MM.1S (cell line): ENCODE results near the gene SLC25A26.

Source experiments
- DNase-seq: peaks from one replicate; pipeline ENCODE4 v3.0.0-alpha.2; 2015
- H2AFZ ChIP-seq: fragments of 300-600 bp; sonication (generic); 2 replicates; pipeline ENCODE4 v1.6.0; 2016; ENCODE audit warnings: antibody characterized with exemption, low read length
- H3F3A ChIP-seq: fragments of 300-600 bp; sonication (generic); 2 replicates; pipeline ENCODE4 v1.6.1; 2016; ENCODE audit warnings: mild to moderate bottlenecking, antibody characterized with exemption, low read length, moderate library complexity, mixed read lengths; ENCODE audit not compliant: insufficient read depth
- H3K27ac ChIP-seq: fragments of 300-600 bp; sonication (generic); 2 replicates; pipeline ENCODE4 v1.5.1; 2016; ENCODE audit warnings: mild to moderate bottlenecking, low read length
- H3K27me3 ChIP-seq: fragments of 300-600 bp; sonication (generic); replicated peaks from 2 replicates; pipeline ENCODE4 v1.6.0; 2016; ENCODE audit warnings: low read length; ENCODE audit not compliant: insufficient read depth
- H3K36me3 ChIP-seq: fragments of 300-600 bp; sonication (generic); replicated peaks from 2 replicates; pipeline ENCODE4 v1.6.1; 2016; ENCODE audit warnings: mild to moderate bottlenecking, low read length, mixed read lengths; ENCODE audit not compliant: insufficient read depth
- H3K4me1 ChIP-seq: fragments of 300-600 bp; sonication (generic); 2 replicates; pipeline ENCODE4 v1.6.1; 2016; ENCODE audit warnings: low read length, mixed read lengths
- H3K4me2 ChIP-seq: fragments of 300-600 bp; sonication (generic); 2 replicates; pipeline ENCODE4 v1.6.0; 2016; ENCODE audit warnings: low read depth, low read length
- H3K4me3 ChIP-seq: fragments of 300-600 bp; sonication (generic); 2 replicates; pipeline ENCODE4 v1.5.1; 2016; ENCODE audit warnings: low read length, mixed read lengths
- H3K79me2 ChIP-seq: fragments of 300-600 bp; sonication (generic); 2 replicates; pipeline ENCODE4 v1.6.1; 2016; ENCODE audit warnings: mixed run types, low read length, mixed read lengths
- H3K9ac ChIP-seq: fragments of 300-600 bp; sonication (generic); 2 replicates; pipeline ENCODE4 v1.6.1; 2016; ENCODE audit warnings: low read length, mixed read lengths
- H3K9me2 ChIP-seq: fragments of 300-600 bp; sonication (generic); replicated peaks from 2 replicates; pipeline ENCODE4 v1.6.1; 2016; ENCODE audit warnings: mild to moderate bottlenecking, low read length, mixed read lengths; ENCODE audit not compliant: insufficient read depth
- H3K9me3 ChIP-seq: fragments of 300-600 bp; sonication (generic); replicated peaks from 2 replicates; pipeline ENCODE4 v1.6.1; 2016; ENCODE audit warnings: mild to moderate bottlenecking, low read length, mixed read lengths; ENCODE audit not compliant: insufficient read depth
- H4K20me1 ChIP-seq: fragments of 300-600 bp; sonication (generic); 2 replicates; pipeline ENCODE4 v1.6.1; 2016; ENCODE audit warnings: mild to moderate bottlenecking, low read length, moderate library complexity, mixed read lengths; ENCODE audit not compliant: insufficient read depth
- EZH2 ChIP-seq: fragments of 300-600 bp; sonication (generic); optimal IDR thresholded peaks from 2 replicates; pipeline ENCODE3; 2017; ENCODE audit warnings: low read depth, mild to moderate bottlenecking, antibody characterized with exemption, low read length, mixed read lengths
- EZH2phosphoT487 ChIP-seq: fragments of 300-600 bp; sonication (generic); IDR thresholded peaks from 2 replicates; pipeline ENCODE4 v1.6.1; 2018; ENCODE audit warnings: antibody characterized with exemption, low read length
- TF ChIP-seq, protein P1 (sequence below): fragments of 300-600 bp; sonication (generic); IDR thresholded peaks from 2 replicates; pipeline ENCODE4 v1.5.1; 2016; ENCODE audit warnings: antibody characterized with exemption, low read length, mixed read lengths

SLC25A26 gene

DNA sequence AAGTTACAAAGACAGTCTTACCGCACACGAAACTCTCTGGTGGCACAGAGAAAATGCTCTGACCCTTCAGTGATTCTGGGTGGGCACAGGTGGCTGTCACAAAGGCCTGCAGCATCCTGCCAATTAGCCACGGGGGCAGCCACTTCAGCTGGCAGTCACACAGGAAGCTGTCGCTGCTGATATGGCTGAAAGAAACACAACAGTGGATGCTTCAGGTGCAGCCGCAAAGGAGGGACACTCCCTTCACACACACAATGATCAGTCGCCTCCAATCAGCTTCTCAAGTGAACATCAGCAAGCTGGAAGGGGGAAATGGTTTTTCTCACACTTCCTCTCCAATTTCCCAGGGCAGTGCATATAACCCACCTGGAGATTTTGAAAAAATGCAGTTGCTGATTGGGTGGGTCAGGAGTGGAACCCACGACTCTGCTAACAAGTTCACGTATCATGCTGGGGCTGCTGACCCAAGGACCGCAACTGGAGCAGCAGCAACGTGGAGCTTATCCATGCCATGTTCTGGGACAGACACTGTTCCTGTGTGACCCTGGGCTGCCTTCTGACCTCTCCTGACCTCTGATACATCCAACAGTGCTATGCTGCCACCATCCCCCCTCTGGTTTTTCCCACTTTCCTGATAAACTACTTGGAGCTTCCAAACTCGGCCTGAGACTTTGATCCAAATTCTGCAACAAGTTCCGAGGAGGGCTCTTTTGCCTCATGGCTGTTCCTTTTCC, 173.4 kb downstream of the SLC25A26 start:
- Histone ChIP-seq H3F3A (peaks cover 9% of the 10 kb centered on the region), H3K27me3 (no peaks in the 10 kb centered on the region), H4K20me1 (no peaks in the 10 kb centered on the region; the same call in 1 of the 2 replicates), H3K4me2 (no peak overlapping the region), H3K79me2 (no peaks in the 10 kb centered on the region), H2AFZ (no peak overlapping the region), H3K4me1 (peaks cover 11% of the 10 kb centered on the region), H3K27ac (no peak overlapping the region), H3K9me2 (no peaks in the 10 kb centered on the region), H3K36me3 (no peaks in the 10 kb centered on the region; the same call in 1 of the 2 replicates), H3K9ac (no peak overlapping the region), H3K9me3 (no peaks in the 10 kb centered on the region), H3K4me3 (no peak overlapping the region)
- DNase-seq: no peak
- TF ChIP-seq EZH2phosphoT487 (no peak), EZH2 (no peak)
- TF ChIP-seq, protein P1, sequence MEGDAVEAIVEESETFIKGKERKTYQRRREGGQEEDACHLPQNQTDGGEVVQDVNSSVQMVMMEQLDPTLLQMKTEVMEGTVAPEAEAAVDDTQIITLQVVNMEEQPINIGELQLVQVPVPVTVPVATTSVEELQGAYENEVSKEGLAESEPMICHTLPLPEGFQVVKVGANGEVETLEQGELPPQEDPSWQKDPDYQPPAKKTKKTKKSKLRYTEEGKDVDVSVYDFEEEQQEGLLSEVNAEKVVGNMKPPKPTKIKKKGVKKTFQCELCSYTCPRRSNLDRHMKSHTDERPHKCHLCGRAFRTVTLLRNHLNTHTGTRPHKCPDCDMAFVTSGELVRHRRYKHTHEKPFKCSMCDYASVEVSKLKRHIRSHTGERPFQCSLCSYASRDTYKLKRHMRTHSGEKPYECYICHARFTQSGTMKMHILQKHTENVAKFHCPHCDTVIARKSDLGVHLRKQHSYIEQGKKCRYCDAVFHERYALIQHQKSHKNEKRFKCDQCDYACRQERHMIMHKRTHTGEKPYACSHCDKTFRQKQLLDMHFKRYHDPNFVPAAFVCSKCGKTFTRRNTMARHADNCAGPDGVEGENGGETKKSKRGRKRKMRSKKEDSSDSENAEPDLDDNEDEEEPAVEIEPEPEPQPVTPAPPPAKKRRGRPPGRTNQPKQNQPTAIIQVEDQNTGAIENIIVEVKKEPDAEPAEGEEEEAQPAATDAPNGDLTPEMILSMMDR: no peak

DNA sequence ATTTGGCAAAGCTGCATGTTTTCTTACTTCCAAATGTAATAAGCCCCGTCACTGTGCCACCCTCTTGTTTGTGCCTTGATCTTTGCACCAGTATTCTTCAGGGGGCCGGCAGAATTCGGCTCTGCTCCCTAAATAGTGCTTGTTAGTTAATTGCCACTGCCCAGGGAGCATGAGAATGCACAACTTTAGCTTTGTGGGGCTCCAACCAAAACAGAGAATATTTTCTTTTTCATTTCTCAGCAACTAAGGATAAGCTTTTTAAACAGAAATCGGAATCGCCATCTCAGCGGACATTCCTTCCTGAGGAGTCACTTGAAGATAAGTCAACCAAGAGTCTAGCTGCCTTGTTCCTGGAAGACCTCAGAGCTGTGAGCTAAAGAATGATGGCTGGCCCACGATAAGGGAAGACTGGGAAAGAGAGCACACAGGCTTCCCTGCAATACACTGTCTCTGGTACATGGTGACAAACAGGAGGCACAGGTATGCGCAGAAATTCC, 174.0 kb downstream of the SLC25A26 start:
- Histone ChIP-seq H3K9me3 (no peaks in the 10 kb centered on the region), H3K27ac (no peak overlapping the region), H3K9ac (no peak overlapping the region), H3F3A (peaks cover 7% of the 10 kb centered on the region), H3K4me1 (peaks cover 11% of the 10 kb centered on the region), H3K4me3 (no peak overlapping the region), H3K27me3 (no peaks in the 10 kb centered on the region), H3K79me2 (no peaks in the 10 kb centered on the region), H2AFZ (no peak overlapping the region), H3K4me2 (no peak overlapping the region), H3K36me3 (no peaks in the 10 kb centered on the region; the same call in 1 of the 2 replicates), H4K20me1 (no peaks in the 10 kb centered on the region; the same call in 1 of the 2 replicates), H3K9me2 (no peaks in the 10 kb centered on the region)
- no peak for DNase-seq
- TF ChIP-seq EZH2phosphoT487 (no peak), EZH2 (no peak)
- TF ChIP-seq, protein P1: no peak

DNA sequence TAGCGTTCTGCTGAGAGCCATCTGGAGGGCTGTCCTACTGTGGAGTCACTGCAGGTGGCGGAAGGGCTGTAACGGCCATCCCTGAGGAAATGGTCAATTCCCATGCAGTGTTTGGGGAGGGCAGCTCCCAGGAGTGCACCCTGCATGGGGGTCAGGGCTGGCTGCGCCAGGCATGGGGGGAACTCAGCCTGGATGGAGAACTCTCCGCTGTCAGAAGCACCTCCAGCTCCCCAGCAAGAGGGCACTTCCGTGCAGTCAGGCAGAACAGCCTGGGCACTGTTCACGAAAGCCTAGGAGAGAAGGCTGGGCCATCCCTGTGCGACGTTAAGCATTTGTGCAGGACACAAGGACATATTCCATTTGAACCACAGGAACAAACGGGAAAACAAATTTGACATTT, 174.8 kb downstream of the SLC25A26 start:
- Histone ChIP-seq H3K9me2 (no peaks in the 10 kb centered on the region), H3K27me3 (no peaks in the 10 kb centered on the region), H3K4me1 (peaks cover 5% of the 10 kb centered on the region; the same call in 1 of the 2 replicates), H3K4me3 (no peak overlapping the region), H2AFZ (no peak overlapping the region), H3K36me3 (no peaks in the 10 kb centered on the region; the same call in 1 of the 2 replicates), H3K9ac (no peak overlapping the region), H3K4me2 (no peak overlapping the region), H3K79me2 (no peaks in the 10 kb centered on the region), H3F3A (no peaks in the 10 kb centered on the region), H4K20me1 (no peaks in the 10 kb centered on the region; the same call in 1 of the 2 replicates), H3K9me3 (no peaks in the 10 kb centered on the region), H3K27ac (no peak overlapping the region)
- TF ChIP-seq EZH2phosphoT487 (no peak), EZH2 (no peak)
- TF ChIP-seq, protein P1: no peak
- DNase-seq: no peak
